ENCODE measurements around the gene CD40LG.
A peak's percentile ranks its signal among the peaks of the same experiment; 100 is the strongest.

CD40LG gene

DNA sequence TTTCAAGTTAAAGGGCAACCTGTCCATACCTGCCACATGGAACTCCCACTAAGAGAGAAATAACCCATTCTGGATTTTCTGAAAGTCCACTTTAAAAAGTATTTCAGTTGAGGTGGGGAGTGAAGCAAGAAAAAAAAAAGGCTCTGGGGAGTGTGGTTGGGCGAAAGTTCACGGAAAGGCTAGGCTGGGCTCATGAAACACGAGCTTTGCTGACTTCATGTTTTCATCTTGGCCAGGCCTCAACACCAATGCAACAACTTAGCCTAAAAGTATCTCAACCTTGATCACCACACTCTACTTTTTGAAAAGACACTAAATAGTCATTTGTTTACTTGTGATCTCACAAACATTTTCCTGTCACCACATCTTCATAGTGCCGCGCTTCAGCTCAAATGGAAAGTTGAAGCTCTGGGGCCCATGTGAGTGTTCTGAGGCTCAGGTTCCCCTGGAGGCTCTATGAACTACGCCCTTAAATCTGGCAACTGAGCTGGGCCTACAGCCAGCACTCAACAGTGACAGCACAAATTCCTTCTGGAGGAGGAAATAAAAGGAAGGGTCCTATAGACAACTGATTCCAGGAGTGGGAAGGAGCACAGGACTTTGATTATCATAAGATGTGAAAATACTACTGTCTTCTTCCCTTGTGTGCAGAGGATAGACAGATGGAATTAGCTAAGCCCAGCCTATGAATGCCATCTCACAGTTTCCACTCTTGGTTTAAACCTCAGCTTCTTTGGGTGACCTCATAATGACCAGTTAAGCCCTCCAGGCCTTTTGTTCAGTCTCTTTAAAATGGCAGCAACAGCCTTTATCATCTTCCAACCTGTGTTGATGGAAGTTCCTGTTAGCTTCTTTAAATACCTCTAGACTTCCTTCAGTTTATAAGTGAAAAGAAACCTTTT is 5.1 kb downstream of the CD40LG start:
- no peak for DNase-seq

DNA sequence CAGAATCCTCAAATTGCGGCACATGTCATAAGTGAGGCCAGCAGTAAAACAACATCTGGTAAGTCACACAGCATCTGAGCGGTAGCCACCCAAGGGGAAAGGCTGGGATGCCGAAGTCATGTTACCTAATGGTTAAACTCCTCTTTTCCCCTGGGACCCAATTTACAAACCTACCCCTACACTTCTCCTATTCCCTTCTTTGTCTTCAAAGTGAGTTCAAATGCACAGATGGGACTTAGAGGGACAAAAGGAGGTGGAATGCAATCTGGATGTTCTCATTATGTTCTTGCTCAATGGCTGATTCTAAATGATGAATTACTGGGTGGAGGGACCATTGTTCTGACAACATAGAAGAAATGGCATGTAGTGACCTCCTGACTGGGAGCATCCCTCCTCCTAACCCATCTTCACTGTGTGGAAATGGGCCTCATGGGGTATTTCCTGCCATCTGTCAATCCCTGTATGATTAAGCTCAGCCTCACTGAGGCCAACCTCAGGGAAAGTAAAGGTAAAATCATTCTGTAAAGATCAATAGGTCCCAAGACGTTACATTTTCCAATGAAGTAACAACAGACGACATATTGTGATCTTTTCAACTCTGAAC is 8.5 kb downstream of the CD40LG start:
- DNase-seq = no peak

DNA sequence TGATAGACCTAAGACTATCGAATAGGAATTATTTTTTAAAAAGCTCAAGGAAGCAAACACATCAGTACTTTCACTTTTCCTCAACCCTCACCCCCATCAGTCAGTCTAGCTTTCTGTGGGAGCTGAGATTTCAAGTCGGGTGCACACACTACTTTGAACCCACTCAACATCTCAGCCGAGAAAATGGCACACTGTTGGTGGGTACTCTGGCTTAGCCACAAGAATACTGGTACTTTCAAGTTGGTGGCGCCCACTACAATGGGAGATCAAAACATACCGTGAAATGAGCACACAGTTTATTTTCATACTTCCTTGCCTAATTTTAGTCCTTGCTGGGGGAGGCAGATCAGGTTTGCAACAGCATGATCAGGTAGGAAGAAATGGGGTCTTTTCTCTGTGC is 10.2 kb downstream of the CD40LG start:
- DNase-seq = no peak

DNA sequence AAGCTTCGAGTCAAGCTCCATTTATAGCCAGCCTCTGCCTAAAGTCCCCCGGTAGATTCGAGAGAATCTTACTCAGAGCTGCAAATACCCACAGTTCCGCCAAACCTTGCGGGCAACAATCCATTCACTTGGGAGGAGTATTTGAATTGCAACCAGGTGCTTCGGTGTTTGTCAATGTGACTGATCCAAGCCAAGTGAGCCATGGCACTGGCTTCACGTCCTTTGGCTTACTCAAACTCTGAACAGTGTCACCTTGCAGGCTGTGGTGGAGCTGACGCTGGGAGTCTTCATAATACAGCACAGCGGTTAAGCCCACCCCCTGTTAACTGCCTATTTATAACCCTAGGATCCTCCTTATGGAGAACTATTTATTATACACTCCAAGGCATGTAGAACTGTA is 11.2 kb downstream of the CD40LG start:
- DNase-seq = no peak

DNA sequence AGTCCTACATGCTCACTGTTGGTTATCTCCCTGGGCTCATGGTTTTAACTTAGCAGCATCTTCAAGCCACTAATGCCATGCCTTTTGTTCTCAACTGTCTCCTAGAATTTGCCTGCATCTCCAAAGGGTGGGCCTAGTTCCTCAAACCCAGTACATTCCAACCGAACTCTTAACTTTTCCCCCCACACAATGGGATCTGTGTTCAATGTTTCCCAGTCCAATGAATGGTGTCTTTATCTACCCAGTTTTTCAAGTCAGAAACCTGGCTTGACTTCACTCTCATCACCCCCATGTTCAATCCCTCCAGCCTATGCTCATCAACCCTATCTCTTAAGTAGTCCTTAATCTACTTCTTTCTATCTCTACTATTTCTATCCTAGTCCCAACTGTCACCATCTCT is 12.9 kb downstream of the CD40LG start:
- DNase-seq = no peak

DNA sequence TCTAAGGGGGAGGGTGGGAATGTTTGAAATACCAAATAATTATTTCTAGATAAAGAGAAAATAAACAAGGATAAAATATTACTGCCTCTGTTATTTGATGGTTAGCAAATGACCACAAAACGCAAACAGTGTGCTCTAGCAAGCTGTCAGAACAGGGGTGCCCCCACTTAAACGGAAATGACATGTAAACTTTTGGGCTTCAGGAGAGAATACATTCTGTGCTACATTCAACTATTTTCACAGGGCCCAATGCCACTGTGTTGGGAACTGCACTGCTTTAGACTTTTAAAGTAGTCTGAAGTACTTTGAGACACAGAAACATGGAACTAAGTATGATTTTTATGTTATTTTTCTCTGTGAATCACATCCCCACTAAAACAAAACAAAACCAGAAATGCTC is 14.1 kb downstream of the CD40LG start:
- no peak for DNase-seq

DNA sequence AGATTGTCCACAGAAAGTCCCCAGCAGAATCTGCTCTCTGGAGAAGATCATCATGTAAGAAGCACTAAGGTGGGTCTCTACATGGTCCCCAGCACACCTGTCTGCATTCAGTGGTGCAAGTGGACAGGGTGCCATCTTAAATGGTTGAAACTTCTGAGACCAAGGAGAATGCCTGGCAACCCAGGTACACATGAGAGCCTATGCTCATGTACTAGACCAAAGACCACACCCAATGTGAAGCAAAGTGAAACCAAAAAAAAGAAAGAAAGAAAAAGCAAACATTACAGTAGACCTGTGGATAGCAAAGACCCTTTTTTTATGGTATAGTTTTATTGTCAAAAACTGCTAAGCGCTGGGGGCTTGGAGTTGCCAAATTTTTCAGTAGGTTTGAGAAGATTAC is 15.0 kb downstream of the CD40LG start:
- no peak for DNase-seq

DNA sequence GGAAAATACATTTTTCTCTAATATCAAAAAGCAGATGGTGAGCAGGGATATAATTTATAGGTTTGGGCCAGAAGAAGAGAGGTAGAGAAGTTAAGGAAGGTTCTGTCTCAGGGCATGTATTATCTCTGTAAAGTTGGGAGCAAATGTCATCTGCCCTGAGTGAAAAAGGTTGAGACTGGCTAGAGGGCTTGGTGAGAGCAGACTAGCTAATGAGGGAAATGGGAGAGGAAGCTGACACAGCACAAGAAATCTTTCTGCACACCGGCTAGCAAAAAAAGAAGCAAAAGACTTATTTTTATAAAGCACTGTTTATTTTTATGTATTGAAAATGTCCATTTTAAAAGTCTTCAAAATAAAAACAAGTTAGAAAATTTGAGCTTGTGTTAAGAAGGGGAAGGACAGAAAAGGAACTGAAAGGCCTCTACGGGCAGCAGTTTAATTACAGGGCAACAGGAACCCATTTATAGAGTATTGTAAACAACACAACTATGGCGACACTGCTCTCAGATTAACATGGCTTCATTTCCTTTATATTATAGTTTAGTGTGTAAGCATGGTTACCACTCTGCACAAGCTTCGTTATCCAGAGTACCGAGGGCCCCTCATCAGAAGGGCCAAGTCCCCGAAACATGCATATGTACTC is 17.4 kb downstream of the CD40LG start:
- DNase-seq = no peak

DNA sequence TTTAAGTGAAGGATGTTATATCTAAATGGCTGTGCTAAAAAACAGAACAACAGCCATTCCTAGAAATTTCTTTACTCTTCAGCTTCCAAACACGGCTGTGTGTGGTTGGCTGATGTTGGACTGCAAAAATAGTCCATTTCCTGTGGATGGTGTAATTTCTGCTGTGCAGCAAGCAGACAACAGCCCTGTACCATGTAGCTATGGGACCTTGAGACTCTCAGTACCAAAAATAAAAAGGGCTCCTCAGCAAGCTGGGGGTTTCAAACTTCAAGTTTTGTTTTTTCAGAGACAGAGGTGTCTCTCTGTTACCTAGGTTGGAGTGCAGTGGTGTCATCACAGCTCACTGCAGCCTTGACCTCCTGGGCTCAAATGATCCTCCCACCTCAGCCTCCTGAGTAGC is 18.1 kb downstream of the CD40LG start:
- DNase-seq = no peak

DNA sequence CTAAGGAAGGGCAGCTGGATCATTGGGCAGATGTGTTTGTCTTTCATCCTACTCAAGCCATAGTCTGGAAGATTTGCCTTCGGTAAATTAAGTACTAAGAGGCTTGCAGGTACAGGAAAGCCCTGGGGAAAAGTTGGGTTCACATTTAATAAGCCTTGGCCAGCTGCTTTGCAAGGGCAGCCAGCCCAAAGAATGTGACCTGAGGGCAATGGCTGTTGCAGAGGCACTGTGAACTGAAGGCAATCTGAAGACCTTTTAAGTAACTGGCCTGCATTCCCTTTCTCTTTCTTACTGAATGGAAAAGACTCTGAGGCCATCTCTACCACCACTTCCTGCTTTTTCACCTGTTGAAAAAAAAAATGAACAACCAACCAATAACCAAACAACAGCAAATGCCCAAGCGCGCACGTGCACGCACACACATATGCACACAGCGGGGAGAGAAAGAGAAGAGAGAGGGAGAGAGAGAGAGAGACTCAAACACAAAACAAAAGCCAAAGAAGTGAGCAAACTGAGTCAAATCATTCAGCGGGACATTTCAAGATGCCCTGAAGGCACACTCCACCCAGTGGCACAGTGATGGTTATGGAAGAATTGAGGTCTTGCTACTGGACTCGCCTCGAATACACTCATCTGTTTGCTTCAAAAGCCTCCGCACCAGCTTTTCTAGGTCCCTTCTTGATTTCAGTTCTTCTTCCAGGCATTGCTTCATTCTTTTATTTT is 19.6 kb downstream of the CD40LG start:
- no peak for DNase-seq

DNA sequence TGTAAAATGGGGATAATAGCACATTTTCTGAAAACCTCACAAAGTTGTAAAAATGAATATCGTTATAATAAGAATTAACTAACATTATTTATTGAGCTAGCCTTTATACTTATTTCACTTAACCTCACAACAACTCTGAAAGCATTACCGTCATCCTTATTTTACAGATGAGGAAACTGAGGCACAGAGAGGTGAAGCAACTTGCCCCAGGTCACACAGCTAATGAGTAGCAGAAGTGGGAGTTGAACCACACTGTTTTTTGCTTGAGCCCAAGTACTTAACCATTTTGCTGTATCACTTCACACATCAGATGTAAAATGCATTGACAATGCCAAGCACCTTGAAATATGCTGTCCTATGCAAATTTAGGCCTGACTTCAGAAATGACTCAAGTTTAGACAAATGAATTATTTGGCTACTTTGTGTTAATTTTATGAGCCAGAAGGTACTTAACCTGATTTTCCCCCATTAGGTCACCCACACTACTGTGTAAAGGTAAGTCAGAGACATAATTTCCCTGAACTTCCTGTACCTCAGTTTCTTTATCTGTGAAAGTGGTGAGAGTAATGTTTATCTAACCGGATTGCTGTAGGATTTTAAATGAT is 23.1 kb downstream of the CD40LG start:
- no peak for DNase-seq

DNA sequence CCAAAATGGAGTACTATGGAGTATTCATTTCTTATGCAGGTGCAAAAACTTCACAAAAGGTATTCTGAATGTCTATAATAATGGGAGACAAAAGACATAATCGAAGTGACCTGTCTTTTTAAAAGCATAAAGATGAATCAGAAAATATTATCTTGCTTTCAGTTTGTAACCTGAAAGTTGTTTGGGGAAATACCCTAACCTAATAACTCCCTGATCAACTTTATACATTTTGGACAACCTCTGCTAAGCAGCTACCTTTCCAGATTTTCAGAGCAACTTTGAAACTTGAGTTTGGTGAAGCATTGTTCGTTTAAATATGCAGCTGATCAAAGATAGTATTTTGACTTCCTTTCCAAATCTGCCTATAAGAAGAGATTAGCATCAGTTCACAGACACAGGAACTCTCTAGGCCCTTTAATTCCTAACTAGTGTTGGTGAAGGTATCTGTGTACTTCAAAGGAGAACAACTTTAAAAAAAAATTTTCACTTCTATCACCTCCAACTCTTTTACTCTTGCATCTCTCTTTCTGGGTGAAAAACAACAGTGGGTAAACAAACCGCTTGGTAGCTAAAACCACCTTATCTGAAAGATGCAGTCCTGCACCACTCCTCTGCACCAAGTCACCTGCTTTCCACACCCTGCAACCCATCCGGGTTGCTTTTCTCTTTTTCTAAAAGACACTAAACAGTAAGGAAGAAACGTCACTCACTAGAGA is 26.5 kb downstream of the CD40LG start:
- DNase-seq = no peak

DNA sequence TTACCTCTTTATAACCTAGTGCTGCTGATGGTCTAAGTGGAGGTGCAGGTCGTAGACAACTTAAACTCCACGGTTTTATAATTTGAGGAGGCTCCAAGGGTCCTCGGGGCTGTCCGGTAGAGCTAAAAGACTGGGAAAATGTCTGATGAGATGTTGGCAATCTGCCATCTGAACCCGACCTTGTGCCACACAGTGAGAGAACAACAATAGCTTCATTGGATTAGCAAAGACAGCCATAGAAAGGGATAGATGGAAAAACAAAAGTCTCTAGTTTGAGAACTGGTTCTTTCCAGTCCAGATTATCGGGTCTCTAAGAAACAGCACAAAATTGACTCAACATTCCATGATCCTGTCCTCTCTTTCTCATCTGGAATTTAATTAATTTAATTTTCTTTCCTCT is 31.6 kb downstream of the CD40LG start:
- DNase-seq = no peak

DNA sequence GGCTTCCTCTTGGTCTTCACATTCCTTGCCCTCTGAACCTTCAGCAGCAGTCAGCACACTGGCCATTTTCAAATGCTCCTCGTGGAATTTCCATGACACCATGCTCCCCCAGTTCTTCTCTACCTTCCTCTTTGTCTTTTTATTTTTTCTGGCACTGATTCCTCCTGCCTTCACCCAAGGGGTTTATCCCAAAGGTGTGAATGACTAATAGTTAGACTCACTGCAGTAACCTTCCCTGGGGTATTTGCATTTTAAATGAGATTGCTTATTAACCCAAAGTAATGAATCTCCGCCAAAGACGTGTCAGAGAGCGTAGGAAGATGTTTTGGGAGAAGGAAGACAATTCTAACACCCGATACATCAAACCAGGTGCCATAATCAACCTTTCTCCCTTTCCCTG is 36.2 kb downstream of the CD40LG start:
- DNase-seq = no peak

DNA sequence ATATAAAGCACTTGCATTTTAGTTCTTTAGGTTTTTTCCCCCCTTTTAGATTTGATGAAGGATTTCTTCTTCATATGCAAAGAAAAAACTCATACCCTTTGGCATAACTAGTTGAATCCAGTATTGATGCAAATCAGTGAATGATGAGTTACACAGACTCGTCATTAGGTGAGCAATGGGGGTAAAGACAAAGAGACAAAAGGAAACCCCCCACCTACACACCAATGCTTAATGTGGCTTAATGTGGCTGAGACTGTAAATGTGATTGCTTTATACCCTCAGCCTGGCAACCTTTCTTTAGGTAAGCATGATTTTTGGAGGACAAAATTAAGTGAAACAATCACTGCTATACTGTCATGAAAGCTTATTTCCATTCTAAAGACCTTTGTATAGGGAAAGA is 39.5 kb downstream of the CD40LG start:
- no peak for DNase-seq

DNA sequence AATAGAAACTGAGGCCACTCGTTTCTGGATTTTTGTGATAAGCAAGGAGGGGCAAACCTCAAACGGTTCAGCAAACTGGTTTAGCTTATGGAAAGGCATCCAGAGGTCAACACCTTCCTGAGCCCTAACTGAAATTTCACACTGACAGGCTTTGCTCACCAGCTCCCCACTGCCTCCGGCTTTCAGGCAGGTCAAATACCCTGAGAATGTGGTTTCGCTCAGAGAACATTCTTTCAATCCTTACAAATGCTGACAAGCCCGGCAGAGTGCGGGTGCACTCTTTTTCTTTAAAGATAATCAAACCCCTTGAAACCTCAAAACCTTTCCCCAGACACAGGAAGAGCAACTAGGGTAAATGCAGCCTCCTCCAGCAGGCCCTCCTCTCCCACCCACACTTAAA is 41.5 kb downstream of the CD40LG start:
- peak; percentile 39 for DNase-seq

DNA sequence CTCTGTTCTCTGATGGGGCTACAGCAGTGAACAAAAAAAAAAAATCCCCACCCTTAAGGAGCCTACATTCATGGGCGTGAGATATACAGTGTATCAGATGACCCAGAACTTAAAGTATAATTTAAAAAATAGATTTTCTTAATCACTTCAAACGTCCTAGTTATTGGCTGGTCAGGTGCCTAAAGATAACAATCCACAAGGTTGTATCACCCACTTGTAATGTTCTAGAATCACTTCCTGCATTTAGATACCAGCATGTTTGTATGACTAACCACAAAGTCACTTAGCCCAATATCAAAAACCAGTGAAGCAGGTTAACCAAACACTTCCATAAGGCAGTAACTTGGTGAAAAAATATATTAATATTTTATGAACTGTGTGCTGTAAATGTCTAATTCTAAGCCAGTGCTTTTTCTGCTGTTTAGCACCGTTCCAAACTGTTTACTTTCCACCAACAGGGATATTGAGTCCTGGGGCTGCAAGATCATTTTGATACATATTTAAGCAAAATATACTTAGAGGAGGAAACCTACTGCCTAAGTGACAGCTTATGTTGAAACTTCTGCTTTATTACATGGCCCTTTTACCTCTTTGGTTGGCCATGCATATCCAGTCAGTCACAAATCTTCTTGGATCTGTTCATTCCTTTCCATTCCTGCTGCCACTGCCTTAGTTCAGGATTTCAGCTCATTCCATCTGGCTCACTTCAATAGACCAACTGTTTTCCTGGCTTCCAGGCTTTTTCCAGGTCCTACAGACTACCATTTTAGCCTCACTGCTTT is 43.3 kb downstream of the CD40LG start:
- no peak for DNase-seq

DNA sequence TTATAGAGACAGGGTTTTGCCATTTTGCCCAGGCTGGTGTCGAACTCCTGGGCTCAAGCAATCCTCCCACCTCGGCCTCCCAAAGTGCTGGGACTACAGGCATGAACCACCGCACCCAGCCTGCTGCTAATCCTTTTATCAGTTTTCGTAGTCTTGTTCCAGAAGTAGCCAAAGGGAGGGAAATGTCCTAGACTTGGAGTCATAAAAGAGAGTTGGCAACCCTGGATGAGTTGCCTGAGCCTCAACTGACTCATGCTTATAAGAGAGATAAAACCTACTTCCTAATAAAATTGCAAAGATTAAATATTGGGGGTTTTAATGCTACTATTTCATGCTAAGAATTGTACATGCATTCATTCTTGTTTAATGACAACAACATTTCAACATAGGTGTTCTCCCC is 44.3 kb downstream of the CD40LG start:
- no peak for DNase-seq

DNA sequence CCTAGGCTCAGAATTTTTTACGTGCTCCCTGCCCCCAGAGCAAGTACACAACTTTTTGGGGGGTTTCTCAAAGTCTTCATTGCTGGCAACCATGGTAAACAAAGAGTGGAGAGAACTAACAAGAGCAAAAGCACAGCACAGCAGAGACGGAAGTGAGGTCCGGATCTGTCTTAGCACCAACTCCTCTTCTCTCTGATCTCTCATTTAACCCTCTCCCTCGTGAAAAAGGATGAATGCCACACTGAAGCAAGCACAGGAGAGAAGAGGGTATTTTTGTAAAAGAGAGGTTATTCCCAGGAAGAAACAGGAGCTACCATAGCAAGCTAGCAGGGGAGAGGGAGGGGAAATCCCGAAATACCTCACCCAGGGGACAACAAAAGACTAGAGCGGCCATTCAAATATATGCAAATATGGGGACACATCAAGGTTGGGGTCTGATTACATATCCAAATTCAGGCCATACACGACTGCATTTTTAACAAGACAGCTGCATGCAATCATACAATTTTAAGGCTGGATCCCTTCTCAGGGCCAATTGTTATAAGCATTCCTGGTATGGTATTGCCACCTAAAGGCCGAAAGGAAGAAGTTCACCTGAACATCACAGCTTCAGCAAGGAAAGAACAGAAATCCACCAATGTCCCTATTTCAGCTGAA is 46.6 kb downstream of the CD40LG start:
- no peak for DNase-seq

DNA sequence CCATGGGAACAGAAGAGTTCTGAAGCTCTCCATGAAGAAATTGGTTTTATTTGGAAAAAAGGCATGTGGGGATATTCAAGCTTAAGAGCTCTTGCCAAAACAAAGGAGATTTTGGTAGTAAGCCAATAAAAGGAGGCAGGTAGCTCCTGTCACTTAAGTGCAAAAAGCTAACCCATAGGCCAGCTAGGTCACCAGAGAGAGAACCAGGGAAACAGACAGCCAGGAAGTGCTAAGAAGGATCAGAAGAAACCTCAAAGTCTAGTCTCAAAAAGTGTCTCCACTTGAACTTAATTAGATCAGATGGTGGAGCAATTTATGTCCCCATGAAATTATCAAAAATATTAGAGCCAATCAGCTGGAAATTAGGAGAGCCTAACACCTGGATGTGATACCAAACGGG is 49.2 kb downstream of the CD40LG start:
- DNase-seq = no peak

DNA sequence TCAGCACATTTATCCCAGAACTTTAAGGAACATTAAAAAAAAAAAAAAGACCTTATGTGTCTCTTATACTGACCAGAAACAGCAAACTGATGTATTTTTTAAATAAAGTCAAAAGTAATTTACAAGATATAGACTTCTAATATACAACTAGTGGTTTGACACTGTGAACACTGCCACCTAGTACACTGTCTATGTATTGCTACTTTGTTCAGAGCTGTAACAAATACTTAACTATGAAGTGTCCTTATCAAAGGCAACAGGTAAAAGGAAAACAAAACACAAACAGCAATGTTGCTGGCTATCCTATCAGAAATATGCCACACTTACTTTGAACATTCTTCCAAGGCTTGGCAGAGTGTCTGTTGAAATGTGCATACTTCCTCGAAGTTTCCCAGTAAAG is 60.4 kb downstream of the CD40LG start:
- no peak for DNase-seq

All from stimulated activated CD8-positive, alpha-beta memory T cell treated with anti-CD3 and anti-CD28 coated beads, Interleukin-4, amount 100 ng/mL, for 48 hours (primary cell).